Muscle of leg (tissue), 11 donors: ENCODE measurements around the gene LCA5. TPM values are rescaled to one million over a fixed set of nuclear protein-coding genes. Genes with fewer than 3 reads are reported as not detected.

Experiments
- DNase-seq: peaks from one replicate; pipeline ENCODE4 v3.0.0; 2013
- H3K27ac ChIP-seq: one replicate; pipeline ENCODE4 v1.5.1; 2013; ENCODE audit warnings: mild to moderate bottlenecking, low read length, control low read depth
- H3K27me3 ChIP-seq: one replicate; pipeline ENCODE4 v1.6.1; 2013; ENCODE audit warnings: low read length; ENCODE audit not compliant: control insufficient read depth, insufficient read depth
- H3K36me3 ChIP-seq: one replicate; pipeline ENCODE4 v1.6.1; 2013; ENCODE audit warnings: low read length; ENCODE audit not compliant: control insufficient read depth, insufficient read depth
- H3K4me1 ChIP-seq: one replicate; pipeline ENCODE4 v1.6.1; 2013; ENCODE audit warnings: low read length; ENCODE audit not compliant: control insufficient read depth, insufficient read depth
- H3K4me3 ChIP-seq: one replicate; pipeline ENCODE4 v1.5.1; 2013; ENCODE audit warnings: low read length, control low read depth
- H3K9me3 ChIP-seq: replicated peaks from 2 replicates; pipeline ENCODE4 v1.6.1; 2013; ENCODE audit warnings: low read depth, low read length; ENCODE audit not compliant: control insufficient read depth
- WGBS: methylation state at CpG from one replicate; pipeline ENCODE4 v1.1.5; 2013; ENCODE audit warnings: missing lambda C conversion rate; ENCODE audit not compliant: insufficient coverage; 5-methylcytosine and 5-hydroxymethylcytosine counted together
- polyA plus RNA-seq, 8 donors: library from polyadenylated mRNA; unstranded; fragments of 120-200 nt; gene quantifications; one replicate each; pipeline versions ENCODE4 v1.2.1 to v1.2.3, GENCODE V29; 2013; ENCODE audit warnings: inconsistent platforms in 1 of 8, low replicate concordance in 1 of 8; ENCODE audit not compliant: insufficient read length in 8 of 8, insufficient read depth in 1 of 8
- total RNA-seq: library from RNA; stranded (reverse); fragments of 120-200 nt; gene quantifications from one replicate; pipeline ENCODE4 v1.2.4, GENCODE V29; 2013

Gene LCA5
- total and polyA plus RNA-seq, 9 donors = 2.9 to 5.9 (median 4.4) TPM

DNA sequence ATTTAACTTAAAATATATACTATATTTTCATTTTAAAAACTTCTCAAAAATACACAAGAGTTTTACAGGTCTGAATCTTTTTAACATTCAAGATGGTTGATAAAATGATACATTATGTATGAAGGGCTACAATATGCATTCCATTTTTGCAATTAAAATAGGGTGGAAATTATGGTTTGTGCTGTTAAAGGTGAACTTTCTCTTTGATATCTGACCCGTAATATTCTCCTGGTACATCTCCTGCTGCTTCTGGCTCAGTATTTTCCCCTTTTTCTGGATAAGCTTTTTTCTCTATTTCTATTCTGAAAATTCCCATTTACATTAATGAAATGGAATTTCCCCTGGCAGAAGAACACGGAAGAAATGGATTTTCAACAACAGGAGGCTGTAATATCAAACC, 27.4 kb upstream of the LCA5 start:
- no CpG with 5 or more reads among the region's 2 CpGs for WGBS

GRCh38 chr6:79559706-79560105, 22.5 kb upstream of the LCA5 start:
- H3K27ac ChIP-seq = no peak overlapping the region
- no peaks in the 10 kb centered on the region for H3K4me1 ChIP-seq
- WGBS = no CpG with 5 or more reads among the region's 2 CpGs
- H3K4me3 ChIP-seq = no peak overlapping the region
- no peaks in the 10 kb centered on the region for H3K9me3 ChIP-seq
- no peaks in the 10 kb centered on the region for H3K27me3 ChIP-seq
- DNase-seq = no peak
- H3K36me3 ChIP-seq = no peaks in the 10 kb centered on the region

More for the DNA sequence above, 27.4 kb upstream of the LCA5 start:
- Histone ChIP-seq H3K4me1 (no peaks in the 10 kb centered on the region), H3K36me3 (no peaks in the 10 kb centered on the region), H3K9me3 (no peaks in the 10 kb centered on the region), H3K27me3 (no peaks in the 10 kb centered on the region), H3K4me3 (no peak overlapping the region), H3K27ac (no peak overlapping the region)
- peak; percentile 76 for DNase-seq

- no peaks in the 10 kb centered on the region for H3K4me1 ChIP-seq
- no peaks in the 10 kb centered on the region for H3K9me3 ChIP-seq
- DNase-seq = peak; percentile 83
- no CpG with 5 or more reads among the region's 2 CpGs for WGBS
- H3K36me3 ChIP-seq = no peaks in the 10 kb centered on the region
- H3K4me3 ChIP-seq = no peak overlapping the region
- H3K27ac ChIP-seq = peak overlapping the region; percentile 8
- no peaks in the 10 kb centered on the region for H3K27me3 ChIP-seq
Observed at GRCh38 chr6:79557673-79558467, 20.6 kb upstream of the LCA5 start.

DNA sequence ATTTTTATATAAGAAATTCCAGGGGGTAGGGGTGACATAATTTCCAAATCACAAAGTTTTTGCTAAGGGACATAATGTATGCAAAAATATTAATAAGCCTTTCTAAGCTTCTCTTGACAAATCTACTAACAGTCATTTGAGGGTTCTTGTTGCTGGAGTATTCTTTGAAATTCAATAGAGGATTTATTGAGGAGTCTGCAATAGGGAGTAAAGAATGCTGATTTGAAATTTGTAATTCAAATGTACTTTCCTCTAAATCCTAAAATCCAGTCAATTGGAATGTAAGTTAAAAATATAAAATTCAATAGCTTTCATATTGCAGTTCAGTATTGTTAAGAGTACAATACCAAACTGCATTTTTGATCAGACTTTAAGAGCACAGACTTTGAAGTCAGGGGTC, 17.1 kb upstream of the LCA5 start:
- Histone ChIP-seq H3K27me3 (no peaks in the 10 kb centered on the region), H3K9me3 (no peaks in the 10 kb centered on the region), H3K4me1 (no peaks in the 10 kb centered on the region), H3K27ac (no peak overlapping the region), H3K36me3 (peaks cover 3% of the 10 kb centered on the region), H3K4me3 (no peak overlapping the region)
- no peak for DNase-seq

DNA sequence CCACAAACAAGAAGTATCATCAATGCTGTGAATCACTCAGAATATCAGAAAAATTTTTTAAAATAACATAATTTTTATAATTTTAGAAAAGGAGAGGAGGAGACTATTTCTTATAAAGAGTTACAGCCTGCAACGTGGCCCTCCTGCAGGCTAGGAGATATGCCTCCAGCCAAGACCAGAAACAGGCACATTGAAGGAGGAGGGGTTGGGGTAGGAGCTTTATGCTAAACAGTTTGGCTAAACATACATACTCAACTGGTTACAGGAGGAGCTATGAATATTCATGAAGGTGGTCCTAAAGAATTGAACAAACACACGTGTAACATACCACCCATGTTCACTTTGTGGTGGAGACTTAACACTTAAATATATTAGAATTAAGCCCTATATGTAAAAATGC, 14.2 kb upstream of the LCA5 start:
- Histone ChIP-seq H3K36me3 (peaks cover 8% of the 10 kb centered on the region), H3K9me3 (no peaks in the 10 kb centered on the region), H3K27ac (no peak overlapping the region), H3K4me1 (no peaks in the 10 kb centered on the region), H3K4me3 (no peak overlapping the region), H3K27me3 (no peaks in the 10 kb centered on the region)
- no peak for DNase-seq
- no CpG with 5 or more reads among the region's 2 CpGs for WGBS

DNA sequence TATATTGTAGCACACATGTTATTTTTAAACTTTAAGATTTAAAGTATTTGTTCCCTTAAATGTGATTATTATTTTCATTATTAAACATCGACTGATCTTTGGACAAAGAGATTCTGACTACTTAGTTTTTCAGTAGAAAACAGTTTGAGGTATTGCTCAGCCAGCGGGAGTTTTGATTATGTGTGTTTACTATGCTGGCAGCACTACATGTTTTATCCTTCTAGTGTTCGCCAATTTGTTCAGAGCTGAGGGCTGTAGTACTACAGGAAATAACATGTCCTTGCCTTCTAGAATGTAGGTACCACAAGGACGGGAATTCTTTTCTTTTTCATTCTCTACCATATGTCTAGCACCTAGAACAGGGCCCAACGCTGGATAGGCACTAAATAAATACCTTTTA, 11.1 kb upstream of the LCA5 start:
- DNase-seq = no peak
- WGBS = no CpG with 5 or more reads among the region's 5 CpGs
- Histone ChIP-seq H3K4me1 (peaks cover 10% of the 10 kb centered on the region), H3K36me3 (peaks cover 8% of the 10 kb centered on the region), H3K9me3 (no peaks in the 10 kb centered on the region), H3K27me3 (no peaks in the 10 kb centered on the region), H3K4me3 (no peak overlapping the region), H3K27ac (no peak overlapping the region)

GRCh38 chr6:79546186-79546585, 9.0 kb upstream of the LCA5 start:
- Histone ChIP-seq H3K27ac (peak overlapping the region; percentile 8), H3K27me3 (no peaks in the 10 kb centered on the region), H3K4me1 (peaks cover 10% of the 10 kb centered on the region), H3K9me3 (no peaks in the 10 kb centered on the region), H3K4me3 (no peak overlapping the region), H3K36me3 (peaks cover 8% of the 10 kb centered on the region)
- WGBS = 20% methylated on average over 1 of the region's 3 CpGs
- DNase-seq = no peak

GRCh38 chr6:79544939-79545450, 7.8 kb upstream of the LCA5 start:
- DNase-seq = peak; percentile 97
- peak overlapping the region; percentile 2 for H3K4me3 ChIP-seq
- no CpG with 5 or more reads among the region's 7 CpGs for WGBS
- H3K4me1 ChIP-seq = peaks cover 10% of the 10 kb centered on the region
- H3K9me3 ChIP-seq = no peaks in the 10 kb centered on the region
- H3K36me3 ChIP-seq = peaks cover 5% of the 10 kb centered on the region
- H3K27ac ChIP-seq = peak overlapping the region; percentile 89
- no peaks in the 10 kb centered on the region for H3K27me3 ChIP-seq

- 33% methylated on average over 1 of the region's 2 CpGs for WGBS
- DNase-seq = no peak
- peak overlapping the region; percentile 2 for H3K4me3 ChIP-seq
- H3K4me1 ChIP-seq = peaks cover 10% of the 10 kb centered on the region
- H3K27ac ChIP-seq = peak overlapping the region; percentile 89
- no peaks in the 10 kb centered on the region for H3K27me3 ChIP-seq
- H3K9me3 ChIP-seq = no peaks in the 10 kb centered on the region
- H3K36me3 ChIP-seq = peaks cover 5% of the 10 kb centered on the region
Observed at GRCh38 chr6:79544299-79544927, 7.2 kb upstream of the LCA5 start.

DNA sequence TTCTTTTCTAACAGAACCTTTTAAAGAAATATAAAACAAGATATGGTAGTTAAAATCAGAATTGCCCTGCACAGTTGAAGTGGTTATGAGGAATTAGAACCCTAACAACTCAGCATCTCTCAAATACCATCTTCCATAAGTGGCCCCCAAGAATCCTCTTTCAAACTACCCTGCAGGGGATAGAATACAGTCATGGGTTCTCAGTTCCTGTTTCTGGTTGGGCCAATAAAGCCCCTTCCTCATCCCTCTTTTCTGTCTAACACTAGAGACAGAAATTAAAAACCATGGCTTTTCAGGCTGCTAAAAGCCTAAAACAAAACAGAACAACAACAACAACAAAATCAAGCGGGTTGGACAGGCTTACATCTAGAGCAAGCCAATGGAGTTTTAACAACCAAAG, 6.7 kb upstream of the LCA5 start:
- WGBS = 100% methylated on average over 1 of the region's 1 CpG
- Histone ChIP-seq H3K4me3 (no peak overlapping the region), H3K4me1 (peaks cover 10% of the 10 kb centered on the region), H3K27me3 (no peaks in the 10 kb centered on the region), H3K27ac (peak overlapping the region; percentile 89), H3K36me3 (peaks cover 5% of the 10 kb centered on the region), H3K9me3 (no peaks in the 10 kb centered on the region)
- DNase-seq = no peak
